T1000 (cell line): ENCODE results near the gene PSMD13.
"Not testable (repeated sequence)": the region's sequence is repeated elsewhere in the genome, so short reads cannot be mapped to it uniquely, and the experiment has no call there.

ENCODE experiments used
- DNase-seq: peaks from one replicate; lab custom pipeline; 2025; ENCODE audit warnings: mixed read lengths; lab: John Stamatoyannopoulos, UW

Gene PSMD13

GRCh38 chr11:272931-273198 lies 36.1 kb downstream of the PSMD13 start:
- DNase-seq: no peak

- no peak for DNase-seq
Measured at GRCh38 chr11:276219-276618, 39.4 kb downstream of the PSMD13 start.

DNA sequence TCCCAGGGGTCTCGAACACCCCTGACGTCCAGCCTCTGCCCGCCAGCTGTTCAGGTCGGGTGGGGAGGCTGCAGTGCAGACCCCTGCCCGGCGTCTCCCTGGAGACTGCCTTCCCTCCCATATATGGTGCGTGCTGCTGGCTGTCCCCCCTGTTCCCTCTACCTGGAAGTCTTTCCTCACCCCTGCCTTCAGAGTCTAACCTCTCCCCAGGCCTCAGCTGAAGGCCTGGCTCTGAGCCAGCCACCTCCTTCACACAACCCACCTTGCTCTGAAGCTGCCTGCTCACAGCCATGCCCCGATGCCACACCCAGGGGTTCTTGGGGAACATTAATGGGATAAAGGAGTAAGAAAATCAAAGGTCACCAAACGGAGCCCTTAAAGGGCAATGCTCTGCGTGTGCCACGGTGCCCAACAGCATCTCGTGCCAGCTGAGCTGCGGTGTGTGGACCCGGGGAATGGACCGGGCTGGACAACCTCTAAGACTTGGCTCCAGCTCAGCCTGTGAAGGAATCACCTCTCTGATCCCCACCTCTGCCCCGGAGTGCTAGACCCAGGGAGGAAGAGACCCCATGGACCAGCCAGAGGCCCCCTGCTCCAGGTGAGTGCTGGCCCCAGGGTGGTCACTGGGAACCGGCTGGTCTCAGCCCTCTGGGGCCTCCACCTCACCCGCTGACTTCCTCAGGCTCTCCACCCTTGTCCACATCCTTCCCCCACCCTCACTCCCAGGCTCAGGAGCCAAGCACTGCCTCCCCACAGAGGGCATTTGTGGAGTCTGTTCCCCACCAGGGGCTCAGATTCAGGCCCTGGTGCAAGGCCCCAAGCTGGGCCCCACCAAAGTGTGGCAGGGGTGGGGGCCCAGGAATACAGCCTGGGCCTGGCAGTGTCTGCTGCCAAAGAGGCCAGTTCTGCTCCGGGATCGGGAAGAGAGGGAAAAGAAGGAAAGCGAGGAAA lies 41.5 kb downstream of the PSMD13 start, which contains the start of gene NLRP6:
NLRP6 (plus strand) TSS at position 407 of the 951 bp plus-strand sequence; CDS start at position 570, 163 bp downstream.
- DNase-seq: no peak

DNA sequence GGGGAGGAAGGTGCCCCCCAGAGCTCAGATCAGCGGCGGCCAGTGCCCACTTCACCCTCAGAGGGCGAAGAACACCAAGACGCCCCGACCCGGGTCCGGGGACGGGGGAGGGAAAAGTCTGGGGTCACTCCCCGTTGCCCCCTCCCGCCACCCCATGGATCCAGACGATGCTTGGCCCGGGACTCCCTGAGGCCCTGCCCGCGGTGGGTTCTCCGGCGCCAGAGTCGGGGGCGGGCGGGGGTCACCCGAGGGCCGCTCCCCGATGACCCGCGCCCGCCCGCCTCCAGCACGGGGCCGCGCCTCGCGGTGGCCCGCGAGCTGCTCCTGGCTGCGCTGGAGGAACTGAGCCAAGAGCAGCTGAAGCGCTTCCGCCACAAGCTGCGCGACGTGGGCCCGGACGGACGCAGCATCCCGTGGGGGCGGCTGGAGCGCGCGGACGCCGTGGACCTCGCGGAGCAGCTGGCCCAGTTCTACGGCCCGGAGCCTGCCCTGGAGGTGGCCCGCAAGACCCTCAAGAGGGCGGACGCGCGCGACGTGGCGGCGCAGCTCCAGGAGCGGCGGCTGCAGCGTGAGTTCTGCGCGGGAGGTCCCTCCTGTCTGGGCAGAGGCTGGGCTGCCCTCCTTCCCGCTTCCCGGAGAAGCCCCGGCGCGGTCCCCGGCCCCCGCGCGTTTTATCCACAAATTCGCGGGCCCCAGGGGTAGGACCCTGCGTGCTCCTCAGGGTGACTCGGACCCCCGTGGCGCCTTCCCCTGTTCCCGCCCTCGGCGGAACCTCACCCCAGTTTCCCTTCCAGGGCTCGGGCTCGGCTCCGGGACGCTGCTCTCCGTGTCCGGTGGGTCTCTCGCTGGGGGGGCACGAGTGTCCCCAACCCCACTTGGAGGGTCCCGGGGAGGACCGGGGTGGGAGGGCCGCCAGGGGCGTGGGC lies 42.5 kb downstream of the PSMD13 start:
- DNase-seq: no peak

DNA sequence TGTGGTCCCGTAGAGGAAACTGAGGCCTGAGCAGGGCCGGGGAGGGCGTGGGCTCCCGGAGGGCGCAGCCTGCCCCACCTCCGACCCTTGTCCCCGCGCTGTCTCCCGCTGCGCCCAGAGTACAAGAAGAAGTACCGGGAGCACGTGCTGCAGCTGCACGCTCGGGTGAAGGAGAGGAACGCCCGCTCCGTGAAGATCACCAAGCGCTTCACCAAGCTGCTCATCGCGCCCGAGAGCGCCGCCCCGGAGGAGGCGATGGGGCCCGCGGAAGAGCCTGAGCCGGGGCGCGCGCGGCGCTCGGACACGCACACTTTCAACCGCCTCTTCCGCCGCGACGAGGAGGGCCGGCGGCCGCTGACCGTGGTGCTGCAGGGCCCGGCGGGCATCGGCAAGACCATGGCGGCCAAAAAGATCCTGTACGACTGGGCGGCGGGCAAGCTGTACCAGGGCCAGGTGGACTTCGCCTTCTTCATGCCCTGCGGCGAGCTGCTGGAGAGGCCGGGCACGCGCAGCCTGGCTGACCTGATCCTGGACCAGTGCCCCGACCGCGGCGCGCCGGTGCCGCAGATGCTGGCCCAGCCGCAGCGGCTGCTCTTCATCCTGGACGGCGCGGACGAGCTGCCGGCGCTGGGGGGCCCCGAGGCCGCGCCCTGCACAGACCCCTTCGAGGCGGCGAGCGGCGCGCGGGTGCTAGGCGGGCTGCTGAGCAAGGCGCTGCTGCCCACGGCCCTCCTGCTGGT lies 43.4 kb downstream of the PSMD13 start:
- no peak for DNase-seq

DNA sequence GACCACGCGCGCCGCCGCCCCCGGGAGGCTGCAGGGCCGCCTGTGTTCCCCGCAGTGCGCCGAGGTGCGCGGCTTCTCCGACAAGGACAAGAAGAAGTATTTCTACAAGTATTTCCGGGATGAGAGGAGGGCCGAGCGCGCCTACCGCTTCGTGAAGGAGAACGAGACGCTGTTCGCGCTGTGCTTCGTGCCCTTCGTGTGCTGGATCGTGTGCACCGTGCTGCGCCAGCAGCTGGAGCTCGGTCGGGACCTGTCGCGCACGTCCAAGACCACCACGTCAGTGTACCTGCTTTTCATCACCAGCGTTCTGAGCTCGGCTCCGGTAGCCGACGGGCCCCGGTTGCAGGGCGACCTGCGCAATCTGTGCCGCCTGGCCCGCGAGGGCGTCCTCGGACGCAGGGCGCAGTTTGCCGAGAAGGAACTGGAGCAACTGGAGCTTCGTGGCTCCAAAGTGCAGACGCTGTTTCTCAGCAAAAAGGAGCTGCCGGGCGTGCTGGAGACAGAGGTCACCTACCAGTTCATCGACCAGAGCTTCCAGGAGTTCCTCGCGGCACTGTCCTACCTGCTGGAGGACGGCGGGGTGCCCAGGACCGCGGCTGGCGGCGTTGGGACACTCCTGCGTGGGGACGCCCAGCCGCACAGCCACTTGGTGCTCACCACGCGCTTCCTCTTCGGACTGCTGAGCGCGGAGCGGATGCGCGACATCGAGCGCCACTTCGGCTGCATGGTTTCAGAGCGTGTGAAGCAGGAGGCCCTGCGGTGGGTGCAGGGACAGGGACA lies 44.1 kb downstream of the PSMD13 start:
- no peak for DNase-seq

- DNase-seq: no peak
Measured at GRCh38 chr11:281486-282161, 44.8 kb downstream of the PSMD13 start.

- no peak for DNase-seq
Measured at GRCh38 chr11:282171-282570, 45.4 kb downstream of the PSMD13 start.

DNA sequence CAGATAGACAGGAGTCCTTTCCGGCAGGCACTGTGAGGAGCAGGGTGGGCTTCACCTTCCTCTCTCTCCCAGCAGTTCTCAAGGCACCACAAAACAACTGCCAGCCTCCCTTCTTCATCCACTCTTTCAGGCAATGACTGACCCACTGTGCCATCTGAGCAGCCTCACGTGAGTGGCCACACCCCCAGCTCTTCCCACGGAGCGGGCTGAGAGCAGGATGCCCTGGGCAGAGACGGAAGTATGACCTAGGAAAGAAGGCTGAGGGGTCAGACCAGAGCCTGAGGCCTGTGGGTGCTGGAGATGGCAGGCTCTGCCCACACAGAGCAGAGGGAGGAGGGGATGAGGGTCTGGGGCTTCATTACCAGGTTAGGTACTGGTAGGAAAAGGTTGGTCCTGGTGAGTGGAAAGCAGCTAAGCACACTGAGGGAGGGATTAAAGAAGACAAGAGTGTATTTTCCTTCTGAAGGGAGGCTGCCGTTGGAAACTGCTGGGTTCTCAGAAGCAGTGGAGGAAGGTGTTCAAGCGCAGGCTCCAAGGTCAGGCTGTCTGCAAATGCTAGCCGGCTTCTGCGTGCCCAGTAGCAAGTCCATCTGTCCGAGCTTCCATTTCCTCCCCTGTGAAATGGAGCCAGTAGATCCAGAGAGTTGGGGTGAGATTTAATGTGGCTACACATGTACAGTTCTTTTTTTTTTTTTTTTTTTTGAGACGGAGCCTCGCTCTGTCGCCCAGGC lies 46.0 kb downstream of the PSMD13 start:
- DNase-seq: no peak

GRCh38 chr11:283405-284104 lies 46.8 kb downstream of the PSMD13 start:
- DNase-seq: no peak

- DNase-seq: no peak
Measured at GRCh38 chr11:284105-285020, 47.6 kb downstream of the PSMD13 start.

- DNase-seq: no peak
Measured at GRCh38 chr11:285021-285893, 48.5 kb downstream of the PSMD13 start.

DNA sequence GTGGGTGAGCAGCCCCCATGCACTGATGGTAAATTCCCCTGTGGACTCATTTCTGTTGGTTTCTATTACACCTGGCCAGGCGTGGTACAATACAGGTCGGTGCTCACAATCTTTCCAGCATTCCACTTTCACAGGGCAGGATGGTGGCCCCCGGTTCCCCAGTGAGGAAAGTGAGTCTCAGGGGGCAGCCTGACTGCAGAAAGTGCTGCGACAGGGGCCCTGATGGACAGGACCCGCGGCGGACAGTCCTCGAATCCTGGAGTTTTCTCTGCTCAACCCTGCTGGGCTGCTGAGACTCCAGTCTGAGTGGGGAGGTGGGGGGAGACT lies 49.1 kb downstream of the PSMD13 start:
- no peak for DNase-seq

DNA sequence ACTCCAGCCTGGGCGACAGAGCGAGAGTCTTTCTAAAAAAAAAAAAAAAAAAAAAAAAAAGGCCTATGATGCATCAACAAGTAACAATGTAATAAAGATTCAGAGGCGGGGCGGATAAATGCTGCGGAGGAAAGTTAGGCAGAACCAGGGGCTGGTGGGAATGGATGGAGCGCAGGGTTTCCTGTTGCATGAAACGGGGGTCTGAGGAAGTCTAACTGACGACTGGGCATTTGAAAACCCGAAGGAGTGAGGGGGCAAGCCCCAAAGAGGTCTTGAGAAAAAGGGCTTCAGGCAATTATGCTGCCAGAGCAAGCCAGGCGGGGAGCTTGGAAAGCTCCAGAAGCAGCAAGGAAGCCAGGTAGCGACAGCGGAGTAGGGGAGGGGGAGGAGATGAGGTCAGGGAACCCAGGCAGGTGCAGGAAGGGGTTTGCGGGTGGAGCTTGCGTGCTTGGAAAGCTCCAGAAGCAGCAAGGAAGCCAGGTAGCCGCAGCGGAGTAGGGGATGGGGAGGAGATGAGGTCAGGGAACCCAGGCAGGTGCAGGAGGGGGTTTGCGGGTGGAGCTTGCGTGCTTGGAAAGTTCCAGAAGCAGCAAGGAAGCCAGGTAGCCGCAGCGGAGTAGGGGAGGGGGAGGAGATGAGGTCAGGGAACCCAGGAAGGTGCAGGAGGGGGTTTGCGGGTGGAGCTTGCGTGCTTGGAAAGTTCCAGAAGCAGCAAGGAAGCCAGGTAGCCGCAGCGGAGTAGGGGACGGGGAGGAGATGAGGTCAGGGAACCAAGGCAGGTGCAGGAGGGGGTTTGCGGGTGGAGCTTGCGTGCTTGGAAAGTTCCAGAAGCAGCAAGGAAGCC lies 50.4 kb downstream of the PSMD13 start:
- DNase-seq: not testable (repeated sequence)

GRCh38 chr11:287821-288477 lies 51.2 kb downstream of the PSMD13 start:
- no peak for DNase-seq
